CD4-positive, alpha-beta T cell treated with Interleukin-17A for 4 hours (primary cell): ENCODE measurements around the gene HIPK3.
"Not testable (repeated sequence)": the region's sequence is repeated elsewhere in the genome, so short reads cannot be mapped to it uniquely, and the experiment has no call there.

Source experiments
- DNase-seq: peaks from one replicate; pipeline ENCODE4 v3.0.0-alpha.2; 2020; ENCODE audit warnings: mixed read lengths

HIPK3 gene

GRCh38 chr11:33366918-33367317 lies 109.7 kb downstream of the HIPK3 start:
- no peak for DNase-seq

GRCh38 chr11:33368475-33368874 lies 111.3 kb downstream of the HIPK3 start:
- DNase-seq: not testable (repeated sequence)

DNA sequence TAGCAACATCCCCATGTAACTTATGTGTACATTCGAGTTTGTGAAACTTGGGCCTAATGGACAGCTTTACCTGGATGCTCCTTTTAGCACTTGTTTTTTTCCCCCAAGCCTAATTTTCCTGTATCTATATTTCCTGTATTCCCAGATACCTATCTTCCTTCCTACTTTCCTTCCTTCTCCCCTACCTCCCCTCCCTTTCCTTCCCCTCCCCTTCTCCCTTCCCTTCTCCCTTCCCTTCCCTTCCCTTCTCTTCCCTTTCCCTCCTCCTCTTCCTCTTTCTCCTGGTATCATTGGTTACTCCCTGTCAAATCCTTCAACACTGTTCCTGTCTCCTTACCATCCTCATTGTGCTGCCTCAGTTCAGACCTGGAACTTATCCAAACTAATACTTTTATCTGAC lies 111.8 kb downstream of the HIPK3 start:
- no peak for DNase-seq

DNA sequence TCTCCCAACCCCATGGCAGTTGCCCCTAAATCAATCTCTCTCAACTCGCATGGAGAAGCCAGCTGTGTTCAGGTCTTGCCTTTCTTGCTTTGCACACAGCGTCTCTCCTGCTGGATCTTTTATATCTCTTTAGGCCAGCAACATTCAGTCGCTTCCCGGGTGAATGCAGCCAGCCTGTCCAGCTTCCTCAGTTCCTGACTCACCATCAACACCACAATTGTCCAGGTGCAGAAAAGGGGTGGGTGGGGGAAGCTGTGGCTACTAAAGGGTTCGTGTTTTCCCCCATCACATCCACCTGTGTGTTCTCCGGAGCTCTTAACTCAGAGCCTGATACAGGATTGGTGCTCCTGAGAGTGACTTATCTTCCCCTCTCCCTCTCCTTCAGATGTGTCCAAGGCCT lies 116.5 kb downstream of the HIPK3 start:
- DNase-seq: no peak

DNA sequence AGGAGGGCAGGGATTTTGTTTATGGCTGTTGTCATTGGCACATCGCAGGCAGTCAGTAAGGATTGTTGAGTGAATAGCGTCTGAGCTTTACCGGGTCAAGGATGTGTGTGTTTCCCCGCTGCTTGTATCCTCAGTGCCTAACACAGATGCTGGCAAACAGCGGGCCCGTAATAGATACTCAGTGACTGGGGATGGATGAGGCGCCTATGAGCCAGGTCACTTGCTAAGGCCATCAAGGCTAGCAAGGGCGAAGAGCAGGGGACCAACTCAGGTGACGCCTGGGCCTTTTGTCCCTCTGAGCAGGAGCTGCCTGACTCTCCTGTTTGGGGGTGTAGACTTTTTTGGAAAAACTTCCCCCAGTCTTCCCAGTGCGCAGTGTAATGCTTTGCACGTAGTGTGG lies 118.1 kb downstream of the HIPK3 start:
- DNase-seq: no peak

- no peak for DNase-seq
Measured at GRCh38 chr11:33375688-33376311, 118.6 kb downstream of the HIPK3 start, which contains the start of gene KIAA1549L. Gene KIAA1549L (plus strand): TSS chr11:33376108.

- DNase-seq: no peak
Measured at GRCh38 chr11:33376331-33377310, 119.4 kb downstream of the HIPK3 start.

GRCh38 chr11:33377412-33378370 lies 120.5 kb downstream of the HIPK3 start:
- no peak for DNase-seq

GRCh38 chr11:33379947-33380346 lies 122.8 kb downstream of the HIPK3 start:
- DNase-seq: no peak

DNA sequence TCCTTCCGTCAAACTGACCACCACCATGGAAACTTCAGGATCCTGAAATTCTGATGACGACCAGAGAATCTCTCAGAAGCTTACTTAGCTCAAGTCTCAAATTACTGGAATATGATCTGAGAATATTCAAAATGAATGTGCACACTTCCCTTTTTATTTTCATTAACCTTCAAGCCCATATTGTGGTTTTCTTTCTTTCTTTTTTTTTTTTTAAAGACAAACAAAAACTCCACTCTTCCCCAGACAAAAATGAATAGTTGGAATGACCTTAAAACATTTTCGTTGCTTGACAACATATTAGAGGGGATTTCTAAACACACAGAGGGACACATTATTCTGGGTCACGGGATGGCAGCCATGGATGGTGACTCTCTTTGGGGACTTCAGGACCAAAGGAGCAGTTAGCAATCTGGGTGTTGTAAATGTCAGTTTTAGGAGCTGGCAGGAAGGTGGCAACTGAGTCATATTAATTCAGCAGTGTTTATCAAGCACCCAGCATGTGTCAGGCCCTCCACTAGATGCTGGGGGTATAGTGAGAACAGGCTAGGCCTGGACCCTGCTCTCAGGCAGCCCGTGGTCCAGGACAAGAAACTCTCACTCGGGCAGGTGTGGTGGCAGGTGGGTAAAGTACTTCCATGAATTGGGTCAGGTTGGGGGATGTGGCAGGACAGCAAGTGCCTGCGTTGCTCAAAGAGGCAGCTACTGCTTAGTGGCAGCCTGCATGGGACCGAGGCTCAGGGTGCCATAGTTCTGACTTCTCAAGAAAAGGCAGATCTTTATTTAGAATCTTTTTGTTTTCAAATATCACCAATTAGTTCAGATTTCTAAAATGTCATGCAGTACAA lies 126.1 kb downstream of the HIPK3 start:
- no peak for DNase-seq

GRCh38 chr11:33383920-33384209 lies 126.7 kb downstream of the HIPK3 start:
- no peak for DNase-seq

DNA sequence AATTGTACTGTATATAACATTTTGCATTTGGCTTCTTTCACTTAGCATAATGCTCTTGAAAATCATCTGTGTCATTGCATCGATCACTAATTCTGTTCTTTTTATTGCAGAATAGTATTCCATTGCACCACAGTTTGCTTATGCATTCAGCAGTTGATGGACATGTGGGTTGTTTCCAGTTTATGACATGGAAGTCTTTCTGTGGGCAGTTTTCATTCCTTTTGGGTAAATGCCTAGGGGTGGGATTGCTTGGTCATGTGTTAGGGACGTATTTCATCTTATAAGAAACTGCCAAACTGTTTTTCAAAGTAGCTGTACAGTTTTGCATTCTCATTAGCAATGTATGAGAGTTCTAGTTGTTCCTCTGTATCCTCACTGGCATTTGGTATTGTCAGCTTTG lies 127.0 kb downstream of the HIPK3 start:
- DNase-seq: no peak

GRCh38 chr11:33387581-33387980 lies 130.4 kb downstream of the HIPK3 start:
- no peak for DNase-seq

- DNase-seq: no peak
Measured at GRCh38 chr11:33387996-33388395, 130.8 kb downstream of the HIPK3 start.

DNA sequence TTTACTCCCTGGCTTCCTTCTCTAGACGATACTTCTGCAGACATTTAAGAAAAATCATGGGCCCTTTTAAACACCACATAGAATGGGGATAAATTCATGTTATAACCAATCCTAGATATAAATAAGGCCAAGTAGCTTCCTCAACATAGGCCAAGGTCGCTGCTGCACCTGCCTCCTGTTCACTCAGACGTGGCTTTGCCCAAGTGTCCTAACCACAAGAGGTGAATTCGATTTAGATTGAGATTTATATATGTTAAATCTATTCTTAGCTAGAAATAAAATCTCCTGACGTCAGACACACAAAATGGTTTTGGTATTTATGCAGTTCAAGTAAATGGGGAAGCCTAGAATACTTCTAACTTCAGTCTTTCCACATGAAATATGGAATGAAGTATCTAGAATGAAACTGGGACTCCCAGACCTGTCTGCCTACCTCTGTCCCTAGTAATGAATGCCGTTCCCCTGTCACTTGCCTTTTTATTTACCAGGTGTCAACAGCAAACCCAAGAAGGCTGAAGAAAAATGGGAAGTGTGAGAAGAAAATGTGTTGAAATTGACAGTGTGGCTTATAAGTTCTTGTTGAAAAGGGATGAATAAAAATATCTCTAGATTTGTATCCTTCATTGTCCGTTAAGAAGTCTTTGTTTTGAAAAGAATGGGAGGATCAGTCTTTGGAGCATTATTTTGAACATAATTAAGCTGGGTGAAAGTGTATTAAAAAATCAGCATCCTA lies 131.8 kb downstream of the HIPK3 start:
- DNase-seq: no peak

DNA sequence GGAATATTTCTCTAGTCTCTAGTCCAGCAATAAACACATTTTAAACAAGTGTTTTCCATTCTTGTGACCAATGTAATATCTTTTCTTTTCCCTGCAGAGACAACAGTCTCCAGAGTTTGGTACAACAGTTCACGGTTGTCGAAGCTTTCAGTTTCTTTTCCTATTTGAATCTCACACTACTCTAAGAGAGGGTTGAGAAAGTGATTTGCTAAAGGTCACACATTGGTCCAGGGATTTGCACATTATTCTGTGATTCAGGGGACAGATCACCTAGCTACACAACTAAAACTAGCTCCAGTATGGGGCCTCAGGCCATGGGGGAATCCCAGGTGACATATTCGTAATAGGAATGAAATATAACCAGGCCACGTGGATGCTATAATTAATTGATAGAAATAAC lies 132.5 kb downstream of the HIPK3 start:
- DNase-seq: no peak

DNA sequence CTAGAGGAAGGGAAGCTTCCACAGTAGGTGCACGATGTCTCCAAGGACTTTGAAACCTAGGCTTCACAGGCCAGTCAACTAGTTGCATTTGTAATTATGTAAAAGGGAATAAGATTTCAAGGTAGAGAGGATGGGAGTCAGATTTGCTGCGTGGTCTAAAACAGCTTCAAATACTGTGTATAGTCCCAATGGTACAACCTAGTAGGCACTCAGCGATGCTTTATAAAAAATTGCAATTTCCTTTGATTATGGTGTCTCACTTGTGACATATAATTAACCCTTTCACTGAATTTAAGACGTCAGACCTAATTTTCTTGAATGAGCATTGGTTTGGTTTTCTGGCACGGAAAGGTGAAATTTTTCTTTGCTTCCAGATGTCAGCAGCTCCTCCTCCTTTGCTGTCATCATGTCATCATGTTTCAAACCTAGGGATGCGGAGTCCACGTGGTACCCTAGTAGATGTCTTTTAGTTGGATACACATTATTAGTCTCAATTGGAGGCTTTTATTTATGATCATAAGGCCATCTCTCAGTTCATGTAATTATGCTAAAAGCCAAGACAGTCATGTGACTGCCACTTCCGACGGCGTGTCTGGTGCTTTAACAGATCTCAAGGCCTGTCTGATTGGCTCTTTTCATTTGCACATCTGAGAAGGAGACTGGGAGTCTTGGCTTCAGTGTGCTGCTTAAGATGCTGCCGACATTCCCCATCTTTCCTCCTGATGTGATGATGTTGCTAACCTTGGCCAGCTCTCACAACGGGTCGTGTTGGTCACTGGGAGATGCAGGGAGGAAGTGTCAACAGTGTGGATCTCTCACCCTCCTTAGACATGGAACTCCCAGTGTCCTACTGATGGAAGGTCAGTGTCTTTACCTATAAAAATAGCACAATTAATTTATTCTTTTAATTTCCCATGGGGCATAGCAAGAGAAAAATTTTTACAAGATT lies 134.0 kb downstream of the HIPK3 start:
- DNase-seq: no peak

DNA sequence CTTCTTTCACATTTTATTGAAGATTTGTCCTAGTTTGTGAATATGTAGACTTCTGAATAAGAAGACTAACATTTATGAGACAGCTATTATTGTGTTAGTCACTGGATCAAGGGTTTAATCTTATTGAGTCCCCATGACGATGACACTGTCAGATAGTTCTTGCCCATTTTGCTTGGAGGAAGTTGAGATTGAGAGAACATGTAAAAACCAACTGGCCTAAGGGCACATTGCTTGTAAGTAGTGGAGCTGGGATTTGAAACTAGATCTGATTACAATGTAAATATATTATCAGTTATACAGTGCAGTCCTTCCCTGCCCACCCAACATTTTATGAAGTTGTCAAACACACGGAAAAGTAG lies 134.7 kb downstream of the HIPK3 start:
- DNase-seq: no peak

- DNase-seq: no peak
Measured at GRCh38 chr11:33394431-33395109, 137.4 kb downstream of the HIPK3 start.

GRCh38 chr11:33396361-33396760 lies 139.2 kb downstream of the HIPK3 start:
- no peak for DNase-seq
